ENCODE results near the gene TOR4A. TPM values are rescaled to one million over a fixed set of nuclear protein-coding genes. Genes with fewer than 3 reads are reported as not detected.

TOR4A gene
- total and polyA plus RNA-seq, 10 of the 15 experiments (the other 5 are each of a cell fraction or from before 2014, with no cell fraction given) = 2.0 to 19.9 (median 3.7) TPM

GRCh38 chr9:137280474-137281344 lies 3.2 kb downstream of the TOR4A start (continued):
- TF ChIP-seq HDAC2 (IDR thresholded peaks at IDR 0.05) = no peak
- no peak for TF ChIP-seq RAD51 (IDR thresholded peaks at IDR 0.05)
- TF ChIP-seq PBX3 (IDR thresholded peaks at IDR 0.05; ENCODE audit: insufficient replicate concordance, low read depth, low read length) = no peak
- TF ChIP-seq IKZF1 (conservative IDR thresholded peaks at IDR 0.05) = 0 out of 2 replicates have a peak, but pooled peaks have one; percentile 38
- no peak for TF ChIP-seq IRF4 (IDR thresholded peaks at IDR 0.05; ENCODE audit: low read depth, low read length)
- 0 out of 2 replicates have a peak, but pooled peaks have one; percentile 12 for TF ChIP-seq BACH1 (IDR thresholded peaks at IDR 0.05; ENCODE audit: borderline replicate concordance)
- TF ChIP-seq HCFC1 (IDR thresholded peaks at IDR 0.05; ENCODE audit: low read length) = no peak
- no peak for TF ChIP-seq TARDBP (IDR thresholded peaks at IDR 0.05; ENCODE audit: borderline replicate concordance)
- TF ChIP-seq JUND (IDR thresholded peaks at IDR 0.05; ENCODE audit: low read depth, low read length) = no peak
- TF ChIP-seq TAF1 (IDR thresholded peaks at IDR 0.05; ENCODE audit: borderline replicate concordance, low read depth, low read length) = no peak
- no peak for TF ChIP-seq BMI1 (IDR thresholded peaks at IDR 0.05; ENCODE audit: borderline replicate concordance)
- TF ChIP-seq LARP7 (IDR thresholded peaks at IDR 0.05) = no peak
- TF ChIP-seq NKRF (conservative IDR thresholded peaks at IDR 0.05) = no peak
- TF ChIP-seq, protein P1, sequence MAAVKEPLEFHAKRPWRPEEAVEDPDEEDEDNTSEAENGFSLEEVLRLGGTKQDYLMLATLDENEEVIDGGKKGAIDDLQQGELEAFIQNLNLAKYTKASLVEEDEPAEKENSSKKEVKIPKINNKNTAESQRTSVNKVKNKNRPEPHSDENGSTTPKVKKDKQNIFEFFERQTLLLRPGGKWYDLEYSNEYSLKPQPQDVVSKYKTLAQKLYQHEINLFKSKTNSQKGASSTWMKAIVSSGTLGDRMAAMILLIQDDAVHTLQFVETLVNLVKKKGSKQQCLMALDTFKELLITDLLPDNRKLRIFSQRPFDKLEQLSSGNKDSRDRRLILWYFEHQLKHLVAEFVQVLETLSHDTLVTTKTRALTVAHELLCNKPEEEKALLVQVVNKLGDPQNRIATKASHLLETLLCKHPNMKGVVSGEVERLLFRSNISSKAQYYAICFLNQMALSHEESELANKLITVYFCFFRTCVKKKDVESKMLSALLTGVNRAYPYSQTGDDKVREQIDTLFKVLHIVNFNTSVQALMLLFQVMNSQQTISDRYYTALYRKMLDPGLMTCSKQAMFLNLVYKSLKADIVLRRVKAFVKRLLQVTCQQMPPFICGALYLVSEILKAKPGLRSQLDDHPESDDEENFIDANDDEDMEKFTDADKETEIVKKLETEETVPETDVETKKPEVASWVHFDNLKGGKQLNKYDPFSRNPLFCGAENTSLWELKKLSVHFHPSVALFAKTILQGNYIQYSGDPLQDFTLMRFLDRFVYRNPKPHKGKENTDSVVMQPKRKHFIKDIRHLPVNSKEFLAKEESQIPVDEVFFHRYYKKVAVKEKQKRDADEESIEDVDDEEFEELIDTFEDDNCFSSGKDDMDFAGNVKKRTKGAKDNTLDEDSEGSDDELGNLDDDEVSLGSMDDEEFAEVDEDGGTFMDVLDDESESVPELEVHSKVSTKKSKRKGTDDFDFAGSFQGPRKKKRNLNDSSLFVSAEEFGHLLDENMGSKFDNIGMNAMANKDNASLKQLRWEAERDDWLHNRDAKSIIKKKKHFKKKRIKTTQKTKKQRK (IDR thresholded peaks at IDR 0.05; ENCODE audit: low read depth, low read length) = no peak
- no peak for TF ChIP-seq ZNF24 (IDR thresholded peaks at IDR 0.05)
- TF ChIP-seq, protein P2, sequence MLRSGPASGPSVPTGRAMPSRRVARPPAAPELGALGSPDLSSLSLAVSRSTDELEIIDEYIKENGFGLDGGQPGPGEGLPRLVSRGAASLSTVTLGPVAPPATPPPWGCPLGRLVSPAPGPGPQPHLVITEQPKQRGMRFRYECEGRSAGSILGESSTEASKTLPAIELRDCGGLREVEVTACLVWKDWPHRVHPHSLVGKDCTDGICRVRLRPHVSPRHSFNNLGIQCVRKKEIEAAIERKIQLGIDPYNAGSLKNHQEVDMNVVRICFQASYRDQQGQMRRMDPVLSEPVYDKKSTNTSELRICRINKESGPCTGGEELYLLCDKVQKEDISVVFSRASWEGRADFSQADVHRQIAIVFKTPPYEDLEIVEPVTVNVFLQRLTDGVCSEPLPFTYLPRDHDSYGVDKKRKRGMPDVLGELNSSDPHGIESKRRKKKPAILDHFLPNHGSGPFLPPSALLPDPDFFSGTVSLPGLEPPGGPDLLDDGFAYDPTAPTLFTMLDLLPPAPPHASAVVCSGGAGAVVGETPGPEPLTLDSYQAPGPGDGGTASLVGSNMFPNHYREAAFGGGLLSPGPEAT (IDR thresholded peaks at IDR 0.05; ENCODE audit: low read depth) = no peak
- TF ChIP-seq TCF12 (IDR thresholded peaks at IDR 0.05; ENCODE audit: low read depth, low read length) = no peak
- TF ChIP-seq CREM (IDR thresholded peaks at IDR 0.05; ENCODE audit: low read depth) = no peak
- no peak for TF ChIP-seq STAT1 (conservative IDR thresholded peaks at IDR 0.05)
- no peak for TF ChIP-seq EED (IDR thresholded peaks at IDR 0.05; ENCODE audit: low read depth)
- TF ChIP-seq MEF2A (IDR thresholded peaks at IDR 0.05; ENCODE audit: insufficient read depth, low read depth, low read length) = no peak
- TF ChIP-seq CHD4 (IDR thresholded peaks at IDR 0.05) = no peak
- TF ChIP-seq SMC3 (IDR thresholded peaks at IDR 0.05; ENCODE audit: borderline replicate concordance, low read length) = peak; percentile 26; the same call in 1 of the 2 replicates
- no peak for TF ChIP-seq CREB1 (IDR thresholded peaks at IDR 0.05; ENCODE audit: low read depth)
- no peak for TF ChIP-seq ZNF274 (IDR thresholded peaks at IDR 0.05; ENCODE audit: insufficient read depth, insufficient read length)

Data from GM12878 (cell line).